A673 (cell line): ENCODE data around the gene LRRN4CL. TPM values are rescaled to one million over a fixed set of nuclear protein-coding genes. Genes with fewer than 3 reads are reported as not detected.
A peak's percentile ranks its signal among the peaks of the same experiment; 100 is the strongest.

Source experiments
- BruUV-seq: library from RNA; stranded (reverse); fragments of 400-500 nt; replicated peaks from 2 replicates; lab custom pipeline; 2021; lab: Mats Ljungman, UMichigan
- CTCF ChIA-PET: fragments of 300-600 bp; sonication (Branson Sonifier 250); formaldehyde crosslinking; loops from one replicate; lab custom pipeline; 2022; ENCODE audit warnings: antibody characterized with exemption; lab: Charles Lee
- POLR2A ChIA-PET: fragments of 300-600 bp; sonication (Branson Sonifier 250); formaldehyde crosslinking; loops from one replicate; lab custom pipeline; 2022; ENCODE audit warnings: antibody characterized with exemption; ENCODE audit not compliant: low non-redundant PET; lab: Charles Lee
- DNase-seq: peaks from one replicate; pipeline ENCODE4 v3.0.0-alpha.2; 2015; ENCODE audit warnings: low spot score
- H3K27ac ChIP-seq: fragments of 200-600 bp; sonication (generic); 2 replicates; pipeline ENCODE4 v1.5.1; 2016; ENCODE audit warnings: mixed run types, low read depth, mild to moderate bottlenecking, mixed read lengths, antibody characterized with exemption, low read length; ENCODE audit not compliant: poor library complexity, severe bottlenecking
- H3K27me3 ChIP-seq: fragments of 200-600 bp; sonication (generic); replicated peaks from 2 replicates; pipeline ENCODE4 v1.6.1; 2017; ENCODE audit warnings: mixed run types, low read depth, mild to moderate bottlenecking, mixed read lengths, antibody characterized with exemption, low read length; ENCODE audit not compliant: insufficient read depth, poor library complexity
- H3K36me3 ChIP-seq: fragments of 200-600 bp; sonication (generic); 2 replicates; pipeline ENCODE4 v1.6.1; 2016; ENCODE audit warnings: mixed run types, mild to moderate bottlenecking, mixed read lengths, antibody characterized with exemption, low read length; ENCODE audit not compliant: insufficient read depth, poor library complexity, severe bottlenecking
- H3K4me1 ChIP-seq: fragments of 200-600 bp; sonication (generic); 2 replicates; pipeline ENCODE4 v1.6.1; 2017; ENCODE audit warnings: mixed run types, mild to moderate bottlenecking, mixed read lengths, antibody characterized with exemption, low read length; ENCODE audit not compliant: insufficient read depth, poor library complexity, severe bottlenecking
- H3K4me3 ChIP-seq: fragments of 200-600 bp; sonication (generic); 2 replicates; pipeline ENCODE4 v1.5.1; 2016; ENCODE audit warnings: low read depth, mixed run types, mild to moderate bottlenecking, mixed read lengths, low read length; ENCODE audit not compliant: poor library complexity, severe bottlenecking
- H3K9me3 ChIP-seq: fragments of 200-600 bp; sonication (generic); 2 replicates; pipeline ENCODE4 v1.6.1; 2016; ENCODE audit warnings: mixed run types, low read depth, mild to moderate bottlenecking, mixed read lengths, antibody characterized with exemption, low read length; ENCODE audit not compliant: poor library complexity, severe bottlenecking
- EZH2 ChIP-seq: fragments of 200-600 bp; sonication (generic); IDR thresholded peaks from 2 replicates; pipeline ENCODE4 v1.6.1; 2017; ENCODE audit warnings: borderline replicate concordance, low read depth, mild to moderate bottlenecking, mixed read lengths, antibody characterized with exemption, low read length; ENCODE audit not compliant: poor library complexity, severe bottlenecking
- intact Hi-C: fragments of 100-400 bp; cut with micrococcal nuclease; formaldehyde crosslinking; loops from one replicate; pipeline ENCODE4 v1.10.0; 2022; ENCODE audit not compliant: unreplicated experiment
- total RNA-seq: library from RNA; stranded (reverse); gene quantifications from 2 replicates; pipeline ENCODE4 v1.2.3, GENCODE V29; 2021
- TF ChIP-seq, protein P1 (sequence below): fragments of 300-800, 200-600 bp; sonication (generic); conservative IDR thresholded peaks from 2 replicates; pipeline ENCODE4 v1.5.1; 2017; ENCODE audit warnings: low read depth, mild to moderate bottlenecking, antibody characterized with exemption, low read length, moderate library complexity, mixed read lengths

The LRRN4CL gene
- total RNA-seq, 1 experiment from 2014 or later = 0.37 TPM

DNA sequence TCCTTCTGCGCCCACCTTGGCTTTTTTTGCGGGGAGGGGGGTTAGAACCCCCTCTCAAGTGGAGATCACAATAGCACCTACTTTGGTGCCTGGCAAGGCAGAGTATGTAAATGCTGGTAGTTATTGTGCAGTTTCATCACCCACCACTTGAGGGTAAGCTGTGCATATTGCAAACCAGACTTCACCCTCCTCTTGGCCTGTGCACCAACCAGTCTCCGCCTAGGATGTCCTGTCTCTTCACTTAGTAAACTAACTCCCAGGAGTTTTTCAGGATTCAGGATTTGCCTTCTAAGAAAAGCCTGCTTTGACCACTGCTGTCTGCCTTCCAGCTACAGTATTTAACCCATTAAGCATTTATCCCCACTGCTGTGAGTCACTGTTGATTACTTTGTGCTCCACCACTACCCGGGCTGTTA is 8.5 kb downstream of the LRRN4CL start:
- peak overlapping the region; percentile 48 for H3K27ac ChIP-seq
- peak; percentile 89 for DNase-seq
- H3K36me3 ChIP-seq = peaks cover 16% of the 10 kb centered on the region
- H3K4me1 ChIP-seq = peaks cover 23% of the 10 kb centered on the region
- no peaks in the 10 kb centered on the region for H3K27me3 ChIP-seq
- no peaks in the 10 kb centered on the region for H3K9me3 ChIP-seq
- intact Hi-C loops = no loop called here
- no peak overlapping the region for H3K4me3 ChIP-seq
- ChIA-PET CTCF (interaction anchor here (0.6 to 1.5 kb wide), 3 partner anchors 14 to 888 kb away, joined by 3 to 14 read pairs (median 11); partner anchors contain the start of gene FEN1), POLR2A (interaction anchor here (0.6 to 1.2 kb wide), 4 partner anchors 9 to 138 kb away, joined by 3 to 8 read pairs (median 4); partner anchors contain the start of genes C11orf98, CSKMT and UQCC3)
- no TSS peak for BruUV-seq
- TF ChIP-seq EZH2 = no peak
- TF ChIP-seq, protein P1, sequence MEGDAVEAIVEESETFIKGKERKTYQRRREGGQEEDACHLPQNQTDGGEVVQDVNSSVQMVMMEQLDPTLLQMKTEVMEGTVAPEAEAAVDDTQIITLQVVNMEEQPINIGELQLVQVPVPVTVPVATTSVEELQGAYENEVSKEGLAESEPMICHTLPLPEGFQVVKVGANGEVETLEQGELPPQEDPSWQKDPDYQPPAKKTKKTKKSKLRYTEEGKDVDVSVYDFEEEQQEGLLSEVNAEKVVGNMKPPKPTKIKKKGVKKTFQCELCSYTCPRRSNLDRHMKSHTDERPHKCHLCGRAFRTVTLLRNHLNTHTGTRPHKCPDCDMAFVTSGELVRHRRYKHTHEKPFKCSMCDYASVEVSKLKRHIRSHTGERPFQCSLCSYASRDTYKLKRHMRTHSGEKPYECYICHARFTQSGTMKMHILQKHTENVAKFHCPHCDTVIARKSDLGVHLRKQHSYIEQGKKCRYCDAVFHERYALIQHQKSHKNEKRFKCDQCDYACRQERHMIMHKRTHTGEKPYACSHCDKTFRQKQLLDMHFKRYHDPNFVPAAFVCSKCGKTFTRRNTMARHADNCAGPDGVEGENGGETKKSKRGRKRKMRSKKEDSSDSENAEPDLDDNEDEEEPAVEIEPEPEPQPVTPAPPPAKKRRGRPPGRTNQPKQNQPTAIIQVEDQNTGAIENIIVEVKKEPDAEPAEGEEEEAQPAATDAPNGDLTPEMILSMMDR = peak; percentile 66

DNA sequence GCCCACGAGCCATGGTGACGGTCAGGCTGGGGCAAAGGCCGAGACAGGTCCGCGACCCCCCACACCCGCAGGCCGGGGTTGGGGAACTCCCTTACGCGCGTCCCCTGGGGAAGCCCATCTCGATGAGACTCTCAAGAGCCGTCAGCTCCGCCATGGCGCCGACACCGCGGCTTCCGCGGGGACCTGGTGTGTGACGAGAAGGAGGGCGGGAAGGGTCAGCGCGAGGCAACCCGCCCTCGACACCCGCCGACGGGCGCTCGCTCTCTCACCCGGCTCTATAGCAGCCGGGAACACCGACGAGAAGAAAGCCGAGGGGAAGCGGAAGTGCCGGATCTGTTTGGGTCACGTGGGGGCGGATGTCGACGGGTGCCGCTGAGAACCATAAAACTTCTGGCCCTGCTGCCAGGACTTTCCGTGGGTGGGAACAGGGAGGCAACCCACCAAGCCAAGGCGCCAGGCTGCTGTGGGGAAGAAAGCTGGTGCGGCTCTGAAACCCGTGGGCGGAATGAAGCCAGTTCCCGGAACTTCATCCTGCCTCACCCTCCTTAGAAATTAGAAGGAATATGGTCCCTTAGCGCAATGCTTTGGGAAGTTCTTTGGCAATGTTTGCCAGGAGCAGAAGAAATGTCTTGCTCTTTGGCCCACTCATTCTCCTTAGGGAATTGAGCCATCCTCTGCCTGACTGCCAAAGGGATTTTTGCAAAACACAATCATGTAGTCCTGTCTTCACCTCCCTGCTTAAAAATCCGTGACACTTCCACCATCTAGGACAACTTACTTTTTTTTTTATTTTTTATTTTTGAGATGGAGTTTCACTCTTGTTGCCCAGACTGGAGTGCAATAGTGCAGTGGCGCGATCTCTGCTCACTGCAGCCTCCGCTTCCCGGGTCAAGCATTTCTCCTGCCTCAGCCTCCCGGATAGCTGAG is 10.3 kb downstream of the LRRN4CL start, which contains the start of gene UBXN1:
Gene UBXN1 (minus strand): TSS at position 304 of the 927 bp plus-strand sequence. CDS start 150 bp downstream, at position 154.
- peaks cover 23% of the 10 kb centered on the region for H3K4me1 ChIP-seq
- H3K27ac ChIP-seq = peak within 1 kb of the TSS; percentile 84
- H3K27me3 ChIP-seq = no peaks in the 10 kb centered on the region
- ChIA-PET POLR2A (no interaction called here), CTCF (no interaction called here)
- TF ChIP-seq, protein P1 = no peak
- TF ChIP-seq EZH2 = no peak
- peak; percentile 98 for DNase-seq
- no peaks in the 10 kb centered on the region for H3K9me3 ChIP-seq
- H3K36me3 ChIP-seq = peaks cover 26% of the 10 kb centered on the region
- BruUV-seq = TSS peak; percentile 84
- intact Hi-C loops = loop anchor here (1.0 kb wide), 1 partner anchor 14 kb away; the partner anchor contains the start of genes C11orf98 and CSKMT
- peak within 1 kb of the TSS; percentile 85 for H3K4me3 ChIP-seq

DNA sequence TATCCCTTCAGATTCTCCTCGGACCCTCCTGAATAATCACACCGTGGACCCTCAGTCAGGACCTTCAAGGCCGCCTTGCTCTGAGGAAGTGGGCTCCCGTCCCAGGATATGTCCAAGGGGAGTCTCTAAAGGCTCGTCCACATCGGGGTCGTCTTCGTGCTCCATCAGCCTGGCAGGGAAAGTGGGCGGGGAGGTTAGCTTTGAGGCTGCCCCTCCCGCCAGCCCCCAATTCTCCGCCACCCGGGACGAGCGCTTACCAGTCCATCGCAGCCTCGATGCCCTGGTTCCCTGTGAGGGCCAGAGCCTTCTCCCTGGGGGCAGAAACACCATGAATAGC is 10.9 kb downstream of the LRRN4CL start:
- H3K4me3 ChIP-seq = peak overlapping the region; percentile 85
- H3K27ac ChIP-seq = peak overlapping the region; percentile 84
- no peak for TF ChIP-seq EZH2
- TF ChIP-seq, protein P1 = no peak
- POLR2A ChIA-PET = no interaction called here
- peaks cover 25% of the 10 kb centered on the region for H3K4me1 ChIP-seq
- H3K9me3 ChIP-seq = no peaks in the 10 kb centered on the region
- no peak for DNase-seq
- intact Hi-C loops = no loop called here
- no TSS peak for BruUV-seq
- CTCF ChIA-PET = no interaction called here
- H3K36me3 ChIP-seq = peaks cover 32% of the 10 kb centered on the region
- H3K27me3 ChIP-seq = no peaks in the 10 kb centered on the region
